HG03139 (cell line): ENCODE results near the gene MIEF1.
"Not testable (repeated sequence)": the region's sequence is repeated elsewhere in the genome, so short reads cannot be mapped to it uniquely, and the experiment has no call there.

Experiments used
- ATAC-seq: cut with Tn5 transposase; IDR thresholded peaks from one replicate; pipeline ENCODE4 v1.9.1; 2021; ENCODE audit not compliant: unreplicated experiment

MIEF1 gene

GRCh38 chr22:39489094-39490068 lies 12.7 kb upstream of the MIEF1 start:
- ATAC-seq, result no peak

GRCh38 chr22:39490135-39490798 lies 11.8 kb upstream of the MIEF1 start:
- ATAC-seq, result no peak

- no peak for ATAC-seq
These were observed 11.0 kb upstream of the MIEF1 start for GRCh38 chr22:39490966-39491680.

- ATAC-seq, result no peak
These were observed 10.4 kb upstream of the MIEF1 start for GRCh38 chr22:39491696-39492095.

GRCh38 chr22:39492186-39492585 lies 9.9 kb upstream of the MIEF1 start:
- ATAC-seq, result no peak

GRCh38 chr22:39493759-39494158 lies 8.3 kb upstream of the MIEF1 start:
- ATAC-seq, result no peak

- ATAC-seq, result no peak
These were observed 7.5 kb upstream of the MIEF1 start for GRCh38 chr22:39494471-39495120.

GRCh38 chr22:39496131-39496838 lies 5.8 kb upstream of the MIEF1 start:
- ATAC-seq, result no peak

- no peak for ATAC-seq
These were observed 4.7 kb upstream of the MIEF1 start for GRCh38 chr22:39497429-39497828.

GRCh38 chr22:39498368-39498767 lies 3.7 kb upstream of the MIEF1 start:
- no peak for ATAC-seq

GRCh38 chr22:39498802-39499201 lies 3.3 kb upstream of the MIEF1 start:
- ATAC-seq, result no peak

- ATAC-seq, result no peak
These were observed 2.0 kb upstream of the MIEF1 start for GRCh38 chr22:39500101-39500500.

GRCh38 chr22:39501644-39502108 lies 414 bp upstream of the MIEF1 start:
- ATAC-seq, result no peak

- ATAC-seq, result no peak
These were observed 809 bp downstream of the MIEF1 start for GRCh38 chr22:39502789-39503409.

GRCh38 chr22:39503630-39504029 lies 1.5 kb downstream of the MIEF1 start:
- ATAC-seq, result no peak

GRCh38 chr22:39504071-39504470 lies 2.0 kb downstream of the MIEF1 start:
- no peak for ATAC-seq

GRCh38 chr22:39507021-39507420 lies 4.9 kb downstream of the MIEF1 start:
- not testable (repeated sequence) for ATAC-seq

- no peak for ATAC-seq
These were observed 6.3 kb downstream of the MIEF1 start for GRCh38 chr22:39508393-39508792.

GRCh38 chr22:39510529-39511149 lies 8.5 kb downstream of the MIEF1 start:
- no peak for ATAC-seq
